Dedifferentiated amniotic fluid mesenchymal stem cell (primary cell): ENCODE data around the gene ANXA10.
"Not testable (repeated sequence)": the region's sequence is repeated elsewhere in the genome, so short reads cannot be mapped to it uniquely, and the experiment has no call there.

Source experiments
- DNase-seq: peaks from one replicate; pipeline ENCODE4 v3.0.0-alpha.2; 2016; ENCODE audit errors: extremely low spot score

ANXA10 gene

DNA sequence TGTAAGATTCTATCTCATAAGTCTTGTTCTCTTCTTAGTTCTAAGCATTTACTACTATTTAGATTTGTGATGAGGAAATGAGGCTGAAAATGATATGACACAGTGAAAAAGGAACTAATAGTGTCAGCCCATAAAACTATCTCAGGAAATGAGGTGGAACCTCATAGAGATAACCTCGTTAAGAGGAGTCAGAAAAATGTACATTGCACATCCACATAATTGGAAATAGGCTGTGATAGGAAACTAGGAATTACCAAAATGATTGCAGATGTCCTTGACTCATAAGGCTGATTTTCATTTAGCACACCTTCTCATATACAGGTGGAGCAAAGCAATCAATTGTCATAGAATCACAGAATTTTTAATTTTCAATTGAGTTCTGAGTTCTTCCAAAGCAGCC lies 26.8 kb downstream of the ANXA10 start:
- no peak for DNase-seq

DNA sequence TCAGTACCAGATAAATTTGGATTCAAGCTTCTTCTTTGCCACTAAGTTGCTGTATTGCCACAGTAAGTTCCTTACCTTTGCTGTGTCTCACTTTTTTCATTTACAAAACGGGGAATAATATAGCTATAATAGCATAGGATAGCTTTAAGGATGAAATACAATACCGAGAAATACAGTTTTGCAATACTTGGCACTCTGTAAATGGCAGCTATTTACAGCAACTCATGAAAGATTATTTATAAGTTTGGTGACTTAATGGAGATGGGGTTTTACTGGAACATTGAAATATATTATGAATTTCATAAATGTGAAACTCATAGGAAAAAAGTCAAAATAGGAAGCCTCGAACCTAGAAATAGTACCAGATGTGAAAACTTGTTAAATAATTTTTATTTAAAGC lies 27.6 kb downstream of the ANXA10 start:
- DNase-seq: no peak

DNA sequence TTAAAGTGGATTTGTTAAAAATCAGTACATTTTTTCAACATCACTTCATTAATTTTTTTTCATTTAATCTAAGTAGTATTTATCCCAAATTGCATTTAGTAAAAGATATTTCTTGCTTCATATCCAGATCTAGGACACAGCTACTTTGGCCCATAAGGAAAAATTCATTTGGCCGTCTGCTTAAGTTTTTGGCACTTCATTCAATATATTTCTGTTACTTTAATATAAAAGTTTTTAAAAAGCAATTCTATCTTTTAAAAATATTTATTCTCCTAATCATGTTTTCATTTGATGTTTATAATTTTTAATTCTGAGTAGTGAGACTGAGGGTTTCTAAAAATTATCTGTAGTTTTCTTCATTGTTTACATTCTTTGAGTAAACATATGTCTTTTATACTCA lies 28.5 kb downstream of the ANXA10 start:
- DNase-seq: no peak

DNA sequence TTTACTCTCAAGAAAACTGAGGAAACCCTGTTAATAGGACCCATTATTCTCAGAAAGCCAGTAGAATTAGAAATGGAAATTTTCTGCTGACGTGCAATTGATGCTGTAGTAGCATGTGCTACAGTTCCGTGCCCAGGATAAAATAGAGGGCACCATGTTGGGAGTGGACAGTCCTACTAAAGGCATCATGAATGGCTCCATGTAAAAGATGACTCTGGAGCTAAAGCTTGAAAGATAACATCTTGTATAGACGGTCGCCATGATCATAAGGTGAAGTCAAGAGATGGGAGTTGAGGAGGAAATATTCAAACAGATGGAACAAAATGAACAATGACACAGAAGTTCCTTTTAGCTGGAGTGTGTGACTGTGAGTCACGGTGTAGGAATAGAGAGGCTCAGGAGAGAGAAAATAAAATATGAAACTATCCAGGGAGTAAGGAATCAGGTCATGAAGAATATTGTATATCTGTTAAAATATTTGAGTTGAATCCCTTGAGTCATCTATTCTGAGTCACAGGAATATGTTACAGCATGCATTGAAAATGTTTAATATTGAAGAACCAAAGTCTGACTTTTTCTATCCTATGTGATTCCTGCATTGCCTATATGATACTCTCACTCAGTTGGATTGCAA lies 31.8 kb downstream of the ANXA10 start:
- peak; percentile 61 for DNase-seq

DNA sequence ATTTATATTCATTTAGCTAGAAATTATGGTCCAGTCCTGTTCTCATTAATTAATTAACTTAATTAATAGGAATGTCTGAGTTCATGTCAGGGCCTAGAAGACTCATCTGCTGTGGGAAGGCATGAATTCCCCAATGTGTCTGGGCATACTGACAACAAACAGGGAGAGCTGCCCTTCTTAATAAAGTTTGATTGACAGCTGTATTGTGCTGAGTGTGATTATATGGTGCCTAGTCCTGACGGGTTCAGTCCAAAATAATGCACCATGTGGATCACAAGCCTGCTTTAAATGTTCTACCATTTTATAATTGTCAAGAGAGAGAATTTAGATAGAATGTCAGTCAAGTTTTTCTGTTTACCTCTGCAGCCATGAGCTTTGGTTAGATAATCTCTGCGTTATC lies 34.6 kb downstream of the ANXA10 start:
- DNase-seq: no peak

DNA sequence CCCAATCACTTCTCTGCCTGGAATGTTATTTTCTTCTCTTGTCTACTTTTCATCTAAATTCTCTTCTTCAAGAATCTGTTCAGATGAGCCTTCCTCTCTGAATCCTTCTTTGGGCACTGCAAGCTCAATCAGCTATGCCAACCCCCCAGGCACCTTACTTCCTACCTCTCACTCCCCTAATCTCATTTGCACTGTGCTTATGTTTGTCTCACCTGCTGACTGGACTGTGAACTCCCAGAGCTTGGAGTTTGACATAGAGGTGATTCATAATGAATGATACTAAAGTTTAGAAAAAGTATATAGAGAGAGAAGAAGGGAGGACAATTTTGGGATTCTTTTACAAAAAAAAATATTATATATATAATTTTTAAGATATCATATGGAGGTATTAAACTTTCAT lies 36.3 kb downstream of the ANXA10 start:
- no peak for DNase-seq

DNA sequence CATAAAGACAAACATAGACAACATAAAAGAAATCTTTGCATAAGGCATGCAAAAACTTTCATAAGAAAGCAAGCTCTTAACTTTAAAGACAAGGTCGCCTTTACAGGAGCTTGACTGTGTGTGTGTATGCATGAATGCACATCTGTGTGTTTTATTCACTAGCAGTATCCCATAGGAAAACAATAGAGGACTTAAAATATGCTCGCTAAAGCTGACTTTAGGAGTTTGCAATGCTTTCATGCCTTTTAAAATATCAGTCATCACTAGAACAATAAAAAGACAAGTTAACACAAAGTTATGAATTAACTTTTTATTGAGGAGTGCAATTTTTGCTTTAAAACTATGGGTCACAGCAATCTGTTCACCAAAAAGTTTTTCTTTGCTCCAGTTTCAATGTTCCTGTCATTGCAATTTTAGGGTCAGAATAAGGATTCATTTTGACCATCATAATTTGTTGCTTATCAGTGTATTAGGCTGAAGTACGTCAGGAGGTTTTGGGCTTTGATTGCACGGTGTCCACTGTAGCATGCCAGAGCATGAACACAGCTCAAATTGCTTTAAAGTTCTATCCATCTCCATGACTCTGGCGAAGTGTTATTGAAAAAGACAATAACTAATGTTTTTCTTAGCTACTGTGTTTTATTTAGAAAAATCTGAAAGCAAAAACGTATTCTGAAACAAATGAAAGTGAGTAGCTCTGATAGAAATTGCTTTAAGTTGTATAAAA lies 36.9 kb downstream of the ANXA10 start:
- no peak for DNase-seq

DNA sequence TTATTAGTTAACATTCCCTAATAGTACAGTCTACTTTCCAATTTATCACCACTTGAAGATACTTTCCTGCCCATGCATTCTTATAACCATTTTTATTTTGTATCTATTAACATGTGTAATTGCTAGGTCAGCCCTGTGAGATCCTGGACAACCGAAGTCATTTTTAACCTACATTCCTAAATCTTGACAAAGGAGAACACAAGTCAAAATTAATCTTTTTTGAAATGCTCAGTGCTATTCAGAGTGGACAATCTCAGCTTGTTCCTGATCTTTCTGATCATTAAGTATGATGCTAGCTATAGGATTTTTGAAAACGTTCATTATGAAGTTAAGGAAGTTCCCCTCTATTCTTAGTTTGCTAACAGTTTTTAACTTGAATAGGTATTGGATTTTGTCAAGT lies 37.5 kb downstream of the ANXA10 start:
- no peak for DNase-seq

DNA sequence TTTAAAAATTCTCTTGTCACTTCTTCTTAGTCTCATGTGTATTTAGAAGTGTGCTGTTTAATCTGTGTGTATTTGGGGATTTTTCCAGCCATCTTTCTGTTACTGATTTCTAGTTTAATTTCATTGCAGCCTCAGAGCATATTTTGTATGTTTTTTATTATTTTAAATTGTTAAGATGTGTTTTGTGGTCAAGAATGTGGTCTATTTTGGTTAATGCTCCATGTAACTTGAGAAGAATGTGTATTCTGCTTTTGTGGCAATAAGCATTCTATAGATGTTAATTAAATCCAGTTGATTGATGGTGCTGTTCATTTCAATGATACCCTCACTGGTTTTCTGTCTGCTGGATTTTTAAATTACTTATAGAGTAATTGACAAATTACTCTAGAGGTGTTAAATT lies 38.9 kb downstream of the ANXA10 start:
- no peak for DNase-seq

DNA sequence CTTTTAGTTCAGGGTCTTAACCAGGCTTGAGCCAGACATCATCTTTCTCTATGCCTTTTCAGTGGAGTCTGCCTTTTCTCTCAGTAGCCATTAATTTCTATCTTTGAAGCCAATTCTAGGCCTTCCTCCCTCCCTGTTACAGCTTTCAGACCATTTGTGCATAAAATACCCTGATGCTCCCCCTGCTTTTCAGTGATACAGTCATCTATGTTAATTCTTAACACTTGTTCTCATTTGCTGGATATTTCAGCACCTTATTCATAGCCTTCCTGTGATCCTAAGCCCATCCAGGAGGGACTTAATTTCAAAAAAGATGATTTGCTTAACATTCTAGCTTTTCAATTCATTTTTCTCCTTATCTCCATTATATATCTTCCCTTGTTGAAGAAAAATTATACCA lies 42.3 kb downstream of the ANXA10 start:
- no peak for DNase-seq

DNA sequence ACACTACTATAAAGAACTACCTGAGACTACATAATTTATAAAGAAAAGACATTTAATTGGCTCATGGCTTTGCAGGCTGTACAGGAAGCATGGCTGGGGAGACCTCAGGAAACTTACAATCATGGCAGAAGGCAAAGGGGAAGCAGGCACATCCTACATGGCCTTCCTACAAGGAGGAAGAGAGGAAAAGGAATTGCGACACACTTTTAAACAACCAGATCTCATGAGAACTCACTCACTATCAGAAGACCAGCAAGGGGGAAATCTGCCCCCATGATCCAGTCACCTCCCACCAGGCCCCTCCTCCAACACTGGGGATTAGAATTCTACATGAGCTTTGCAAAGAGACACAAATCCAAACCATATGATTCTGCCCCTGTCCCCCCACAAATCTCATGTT lies 43.5 kb downstream of the ANXA10 start:
- DNase-seq: not testable (repeated sequence)

DNA sequence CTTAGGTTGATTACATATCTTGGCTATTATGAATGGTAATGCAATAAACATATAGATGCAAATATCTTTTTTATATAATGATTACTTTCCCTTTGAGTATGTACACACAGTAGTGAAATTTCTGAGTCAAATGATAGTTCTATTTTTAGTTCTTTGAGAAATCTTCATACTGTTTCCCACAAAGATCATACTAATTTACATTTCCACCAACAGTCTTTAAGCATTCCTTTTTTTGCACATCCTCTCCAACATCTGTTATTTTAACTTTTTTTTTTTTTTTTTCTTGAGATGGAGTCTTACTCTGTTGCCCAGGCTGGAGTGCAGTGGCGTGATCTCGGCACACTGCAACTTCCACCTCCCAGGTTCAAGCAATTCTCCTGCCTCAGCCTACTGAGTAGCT lies 45.4 kb downstream of the ANXA10 start:
- DNase-seq: not testable (repeated sequence)

DNA sequence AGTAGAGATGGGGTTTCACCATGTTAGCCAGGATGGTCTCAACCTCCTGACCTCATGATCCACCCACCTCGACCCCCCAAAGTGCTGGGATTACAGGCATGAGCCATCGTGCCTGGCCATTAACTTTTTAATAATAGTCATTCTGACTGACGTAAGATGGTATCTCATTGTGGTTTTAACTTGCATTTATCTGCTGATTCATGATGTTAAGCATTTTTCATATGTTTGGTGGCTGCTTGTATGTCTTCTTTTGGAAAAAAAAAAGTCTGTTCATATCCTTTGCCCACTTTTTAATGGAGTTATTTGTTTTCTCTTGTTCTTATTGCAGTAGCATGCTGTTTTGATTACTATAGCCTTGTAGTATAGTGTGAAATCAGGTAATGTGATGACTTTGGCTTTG lies 45.8 kb downstream of the ANXA10 start:
- peak; percentile 47 for DNase-seq

DNA sequence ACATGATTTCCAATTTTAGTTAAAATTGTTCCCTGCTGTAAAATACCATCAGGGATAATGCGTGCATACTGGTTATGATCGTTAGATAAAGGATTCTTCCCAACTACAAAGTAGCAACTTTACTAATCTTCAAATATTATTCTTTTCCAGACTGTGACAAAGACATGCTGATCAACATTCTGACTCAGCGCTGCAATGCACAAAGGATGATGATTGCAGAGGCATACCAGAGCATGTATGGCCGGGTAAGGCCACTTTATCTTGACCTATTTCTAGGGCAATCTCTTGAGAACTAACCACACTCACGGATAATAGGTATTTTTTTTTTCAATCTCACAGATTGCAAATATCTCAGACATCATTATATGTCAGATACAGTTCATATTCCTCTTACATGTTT lies 47.0 kb downstream of the ANXA10 start:
- DNase-seq: no peak

DNA sequence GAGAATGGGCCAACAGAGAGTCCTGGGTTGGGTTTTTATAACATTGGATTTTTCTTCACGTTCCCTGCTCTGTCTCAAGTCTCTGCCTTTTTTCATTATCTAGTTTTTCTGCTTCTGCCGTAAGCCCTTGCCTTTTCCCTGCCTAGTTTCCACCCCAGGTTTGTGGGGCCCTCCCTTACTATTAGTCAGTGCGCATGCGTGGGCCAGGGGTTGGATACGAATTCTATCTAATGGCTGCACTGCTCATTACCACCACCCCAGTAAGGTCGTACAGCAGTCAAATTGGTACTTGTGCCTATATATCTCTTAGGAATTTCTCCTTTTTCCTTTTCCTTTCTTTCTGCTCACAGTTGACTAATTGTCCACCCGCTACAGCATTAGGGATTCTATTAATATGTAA lies 49.4 kb downstream of the ANXA10 start:
- no peak for DNase-seq

DNA sequence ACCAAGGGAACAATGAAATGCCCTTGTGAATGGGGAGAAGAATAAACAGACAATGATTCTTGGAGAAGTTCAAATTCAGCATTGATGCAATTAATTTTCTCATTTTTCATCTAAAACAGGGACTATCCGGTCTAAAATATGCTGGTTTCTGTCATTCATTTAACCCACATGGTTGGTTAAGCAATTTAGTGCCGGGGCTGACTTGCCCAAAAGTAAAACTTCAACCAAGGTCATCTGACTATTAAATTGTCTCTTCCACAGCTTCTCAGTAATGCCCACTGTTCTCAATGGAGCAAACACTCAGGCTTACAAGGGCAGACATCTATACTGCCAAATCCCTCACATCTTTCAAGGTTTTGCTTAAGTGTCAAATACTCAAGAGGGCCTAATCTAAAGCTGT lies 51.3 kb downstream of the ANXA10 start:
- no peak for DNase-seq

DNA sequence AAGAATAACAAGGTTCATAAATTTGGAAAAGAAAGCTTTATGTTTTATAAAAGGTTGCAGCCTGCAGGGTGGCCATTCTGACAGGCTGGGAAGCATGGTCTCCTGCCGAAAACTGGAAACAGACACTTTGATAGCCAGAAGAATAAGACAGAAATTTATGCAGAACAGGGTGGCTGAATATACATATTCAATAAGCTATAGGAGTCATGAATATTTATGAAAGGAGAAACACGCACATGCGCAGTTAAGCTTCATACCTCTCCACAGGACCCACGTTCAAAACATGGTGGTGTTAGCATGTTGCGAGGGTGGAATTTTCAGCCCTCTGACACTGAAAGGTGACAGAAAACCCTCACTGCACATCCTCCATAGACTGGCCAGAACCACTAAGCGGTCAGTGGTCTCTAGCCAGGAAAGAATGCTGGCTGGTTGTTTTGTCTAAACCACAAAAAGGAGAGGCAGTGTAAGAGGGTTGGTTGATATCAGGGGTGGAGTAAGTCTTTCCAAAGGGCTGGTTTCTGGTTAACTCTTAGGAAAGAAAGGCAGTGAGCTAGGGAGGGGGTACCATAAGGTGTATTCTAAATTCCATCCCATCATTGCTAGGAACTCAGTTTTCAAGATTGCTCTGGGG lies 58.2 kb downstream of the ANXA10 start:
- DNase-seq: no peak

DNA sequence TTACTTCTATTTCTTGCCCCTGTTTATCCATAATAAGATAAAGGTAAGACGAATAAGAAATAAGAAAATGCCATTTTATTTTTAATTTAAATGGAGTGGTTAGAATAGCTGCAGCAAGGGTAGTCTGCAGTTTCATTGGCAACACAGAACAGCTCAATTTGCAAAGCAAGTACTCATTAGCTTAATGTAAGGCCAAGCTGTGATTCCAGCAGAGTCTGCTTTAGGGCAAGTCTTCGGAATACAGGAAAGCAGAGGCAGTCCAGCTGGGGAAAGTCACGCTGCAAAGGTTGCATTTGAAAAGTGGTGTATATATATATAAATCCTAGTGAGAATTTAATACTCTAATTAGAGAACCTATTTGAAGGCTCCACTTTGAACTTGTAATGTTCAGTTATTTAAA lies 59.0 kb downstream of the ANXA10 start:
- DNase-seq: no peak

DNA sequence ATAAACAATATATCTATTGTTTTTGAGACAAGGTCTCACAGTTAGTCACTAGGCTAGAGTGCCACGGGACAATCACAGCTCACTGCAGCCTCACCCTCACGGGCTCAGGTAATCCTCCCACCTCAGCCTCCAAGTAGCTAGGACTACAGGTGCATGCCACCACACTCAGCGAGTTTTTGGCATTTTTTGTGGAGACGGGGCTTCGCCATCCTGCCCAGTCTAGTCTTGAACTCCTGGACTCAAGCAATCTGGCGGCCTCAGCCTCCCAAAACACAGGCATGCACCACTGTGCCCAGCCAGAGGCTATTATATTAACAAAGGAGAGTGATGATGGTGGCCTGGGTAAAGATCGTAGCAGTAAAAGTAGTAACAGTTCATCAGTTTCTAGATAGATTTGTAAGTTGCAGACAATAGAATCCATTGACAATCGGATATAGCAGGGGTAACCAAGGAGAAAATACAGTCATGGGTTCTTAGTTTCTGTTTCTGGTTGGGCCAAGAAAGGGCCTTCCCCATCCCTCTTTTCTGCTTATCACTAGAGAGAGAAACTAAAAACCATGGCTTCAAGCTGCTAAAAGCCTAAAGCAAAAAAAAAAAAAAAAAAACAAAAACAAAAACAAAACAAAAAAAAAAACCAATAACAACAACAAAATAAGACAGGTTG lies 60.6 kb downstream of the ANXA10 start:
- no peak for DNase-seq

DNA sequence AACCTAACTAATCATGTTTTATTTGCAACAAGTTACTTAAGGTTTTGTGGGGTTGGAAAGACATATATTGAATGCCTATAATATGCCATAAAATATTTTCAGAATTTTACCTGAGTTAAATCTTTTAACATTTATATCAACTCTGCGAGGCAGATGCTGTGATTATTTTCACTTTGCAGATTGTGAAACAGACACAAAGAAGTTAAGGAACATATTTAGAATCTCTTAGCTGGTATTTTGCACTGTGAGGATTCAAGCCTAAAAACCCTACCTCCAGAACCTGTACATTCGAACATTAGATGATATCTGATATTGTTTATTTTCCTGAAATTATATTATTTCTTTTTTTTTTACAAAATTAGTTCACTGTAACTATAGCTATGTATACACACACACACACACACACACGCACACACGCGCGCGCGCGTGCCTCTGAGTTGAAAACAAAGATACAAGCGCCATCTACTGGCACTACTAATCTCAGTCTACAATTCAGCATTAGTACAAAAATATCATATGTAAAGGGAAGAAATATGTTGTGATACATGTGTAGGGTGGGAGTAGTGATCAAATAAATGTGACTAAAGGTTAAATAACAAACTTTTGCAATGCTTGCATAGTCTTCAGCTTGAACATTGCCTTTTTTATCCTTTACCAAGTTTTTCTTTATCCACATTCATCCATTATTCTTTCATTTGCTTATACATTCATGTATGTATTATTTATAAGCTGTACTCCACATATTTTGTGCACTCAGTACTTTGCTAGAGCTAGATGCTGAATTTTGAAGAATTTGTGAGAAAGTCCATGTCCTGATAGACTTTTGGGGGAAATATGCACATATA lies 61.5 kb downstream of the ANXA10 start:
- peak; percentile 76 for DNase-seq

DNA sequence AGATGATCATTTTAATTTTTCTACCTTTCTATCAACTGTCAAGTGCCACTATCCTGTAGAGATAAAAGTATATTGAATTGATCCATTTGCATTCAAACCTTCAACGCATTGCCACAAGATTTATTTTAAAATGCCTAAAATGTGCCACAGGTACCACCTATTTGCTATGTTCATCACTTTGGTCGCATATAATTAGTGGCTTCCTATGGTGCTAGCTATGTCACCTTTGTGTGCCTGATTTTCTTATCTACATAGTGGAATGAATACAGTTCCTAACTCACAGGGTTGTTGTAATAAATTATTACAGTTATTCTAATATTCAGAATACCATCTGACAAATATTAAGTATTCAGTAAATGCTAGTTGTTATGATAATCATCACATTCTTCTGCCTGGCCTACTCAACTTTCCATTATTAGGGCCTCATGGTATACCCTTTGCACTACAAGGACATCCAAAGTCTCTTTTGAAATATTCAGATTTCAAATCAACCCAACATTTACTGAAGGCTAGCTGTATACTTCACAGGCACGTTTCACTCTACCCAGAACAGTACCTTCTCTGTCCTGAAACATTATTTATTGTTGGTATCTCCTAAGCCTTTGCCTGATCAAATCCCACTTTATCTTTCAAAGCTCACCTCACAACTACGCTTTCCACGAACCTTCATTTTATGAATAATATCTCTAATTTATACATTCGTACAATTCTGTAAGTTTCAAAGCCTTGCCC lies 62.4 kb downstream of the ANXA10 start:
- no peak for DNase-seq
